Fibroblast of lung (primary cell): ENCODE data around the gene SMAD3. TPM values are rescaled to one million over a fixed set of nuclear protein-coding genes. Genes with fewer than 3 reads are reported as not detected.
"Not testable (repeated sequence)": the region's sequence is repeated elsewhere in the genome, so short reads cannot be mapped to it uniquely, and the experiment has no call there.

Source experiments
- DNase-seq, 2 donors: peaks; one replicate each; pipeline versions ENCODE4 v3.0.0 to v3.0.0-alpha.2; 2010; ENCODE audit warnings: low read depth in 2 of 2
- H2AFZ ChIP-seq: 2 replicates; pipeline ENCODE4 v1.5.1; 2012; ENCODE audit warnings: low read length, control low read depth, inconsistent platforms
- H3K27ac ChIP-seq: 2 replicates; pipeline ENCODE4 v1.5.1; 2011; ENCODE audit warnings: low read length, control low read depth; ENCODE audit not compliant: insufficient read depth
- H3K27me3 ChIP-seq: 2 replicates; pipeline ENCODE4 v1.5.1; 2011; ENCODE audit warnings: mild to moderate bottlenecking, low read length; ENCODE audit not compliant: control insufficient read depth, insufficient read depth
- H3K36me3 ChIP-seq: 2 replicates; pipeline ENCODE4 v1.5.1; 2011; ENCODE audit warnings: low read length; ENCODE audit not compliant: control insufficient read depth, insufficient read depth
- H3K4me1 ChIP-seq: 2 replicates; pipeline ENCODE4 v1.5.1; 2011; ENCODE audit warnings: low read length; ENCODE audit not compliant: control insufficient read depth, insufficient read depth; ENCODE audit errors: extremely low read depth
- H3K4me2 ChIP-seq: 2 replicates; pipeline ENCODE4 v1.5.1; 2011; ENCODE audit warnings: low read length, control low read depth; ENCODE audit not compliant: insufficient read depth; ENCODE audit errors: extremely low read depth
- H3K4me3 ChIP-seq, 4 experiments: fragments of 200-600 bp in 1 of 4; sonication (generic) in 1 of 4; replicated peaks in 1 of 4; 2 replicates each; pipeline ENCODE4 v1.5.1; 2011 to 2016; ENCODE audit warnings: low read length in 4 of 4, low read depth in 3 of 4, mild to moderate bottlenecking in 3 of 4, control low read depth in 2 of 4, inconsistent platforms in 1 of 4, mixed read lengths in 1 of 4; ENCODE audit not compliant: insufficient read depth in 1 of 4; ENCODE audit errors: control extremely low read depth in 1 of 4
- H3K79me2 ChIP-seq: 2 replicates; pipeline ENCODE4 v1.5.1; 2012; ENCODE audit warnings: mild to moderate bottlenecking, low read length, inconsistent platforms; ENCODE audit not compliant: control insufficient read depth, insufficient read depth
- H3K9ac ChIP-seq: 2 replicates; pipeline ENCODE4 v1.5.1; 2011; ENCODE audit warnings: mild to moderate bottlenecking, low read length, control low read depth; ENCODE audit not compliant: insufficient read depth
- H3K9me3 ChIP-seq: 2 replicates; pipeline ENCODE4 v1.5.1; 2012; ENCODE audit warnings: low read depth, low read length; ENCODE audit not compliant: control insufficient read depth, insufficient read depth
- H4K20me1 ChIP-seq: 2 replicates; pipeline ENCODE4 v1.5.1; 2011; ENCODE audit warnings: low read length; ENCODE audit not compliant: control insufficient read depth, insufficient read depth; ENCODE audit errors: extremely low read depth
- EZH2 ChIP-seq: IDR thresholded peaks from 2 replicates; pipeline ENCODE4 v1.5.1; 2012; ENCODE audit warnings: low read length, control low read depth, mild to moderate bottlenecking; ENCODE audit errors: missing control alignments
- polyA plus RNA-seq, 2 donors: library from polyadenylated mRNA; depleted of rRNA in 1 of 2; stranded (reverse) in 1 of 2; unstranded in 1 of 2; fragments of >200 nt; gene quantifications; 2 replicates each; pipeline ENCODE4 v1.2.1, GENCODE V29; 2011 to 2012; ENCODE audit warnings: missing spikeins in 1 of 2
- total RNA-seq: library from RNA; depleted of rRNA; stranded (reverse); fragments of >200 nt; gene quantifications from 2 replicates; pipeline ENCODE4 v1.2.1, GENCODE V29; 2014
- TF ChIP-seq, protein P1 (sequence below), 2 donors: IDR thresholded peaks in 1 of 2; conservative IDR thresholded peaks in 1 of 2; 1 replicate in 1 of 2; 2 replicates in 1 of 2; pipeline ENCODE4 v1.5.1; 2011 to 2012; ENCODE audit warnings: low read length in 2 of 2, control low read depth in 1 of 2, inconsistent platforms in 1 of 2, low read depth in 1 of 2, mild to moderate bottlenecking in 1 of 2

Gene SMAD3
- total and polyA plus RNA-seq, 2 donors (not counting 1 experiment from before 2014, with no cell fraction given): 69.9 to 173 TPM

DNA sequence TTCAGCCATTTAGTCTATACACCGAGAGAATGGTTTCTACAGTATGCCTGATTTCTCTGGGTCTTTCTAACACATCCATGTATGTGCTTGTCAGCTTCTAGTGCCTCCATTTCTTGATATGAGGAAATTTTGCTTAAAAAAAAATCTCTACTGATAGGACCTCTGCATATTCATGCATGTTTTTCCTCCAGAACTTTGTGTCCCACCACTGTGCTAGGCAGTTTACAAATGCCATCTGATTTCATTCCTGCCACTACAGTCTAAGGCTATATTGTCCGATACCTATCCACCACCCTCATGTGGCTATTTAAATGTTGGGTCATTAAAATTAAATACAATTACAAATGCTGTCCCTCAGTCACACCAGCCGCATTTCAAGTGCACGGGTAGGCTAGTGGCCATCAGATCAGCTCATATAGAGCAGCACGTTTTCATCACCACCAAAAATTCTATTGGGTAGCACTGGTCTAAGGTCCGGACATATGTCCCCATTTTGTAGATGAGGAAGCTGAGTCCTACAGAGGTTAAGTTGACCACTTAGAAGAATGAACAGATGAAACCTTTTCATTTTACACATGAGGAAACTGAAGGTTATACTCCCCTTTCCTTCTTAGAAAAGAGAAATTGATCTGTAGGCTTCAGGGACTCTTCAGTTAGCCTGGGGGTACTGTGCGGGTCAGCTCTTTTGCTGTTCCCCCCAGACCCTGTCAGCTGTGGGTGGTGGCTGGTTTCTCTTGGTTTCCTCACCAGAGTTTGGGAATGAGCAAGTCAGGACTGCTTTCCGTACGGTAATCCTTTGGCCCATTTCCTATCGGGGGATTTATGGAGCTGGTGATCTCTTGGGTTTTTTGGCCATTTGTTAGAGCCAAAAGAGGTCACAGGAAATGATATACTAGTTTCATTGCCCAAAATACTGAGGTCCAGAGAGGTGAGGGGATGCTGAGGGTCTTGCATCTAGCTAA lies 56.5 kb downstream of the SMAD3 start:
- H3K27me3 ChIP-seq: no peaks in the 10 kb centered on the region
- no peaks in the 10 kb centered on the region for H4K20me1 ChIP-seq
- peak overlapping the region; percentile 63 for H3K9ac ChIP-seq
- peaks cover 86% of the 10 kb centered on the region for H3K79me2 ChIP-seq
- H3K4me1 ChIP-seq: peaks cover 69% of the 10 kb centered on the region
- peaks cover 13% of the 10 kb centered on the region for H3K36me3 ChIP-seq
- no peak overlapping the region for H2AFZ ChIP-seq
- TF ChIP-seq, protein P1, sequence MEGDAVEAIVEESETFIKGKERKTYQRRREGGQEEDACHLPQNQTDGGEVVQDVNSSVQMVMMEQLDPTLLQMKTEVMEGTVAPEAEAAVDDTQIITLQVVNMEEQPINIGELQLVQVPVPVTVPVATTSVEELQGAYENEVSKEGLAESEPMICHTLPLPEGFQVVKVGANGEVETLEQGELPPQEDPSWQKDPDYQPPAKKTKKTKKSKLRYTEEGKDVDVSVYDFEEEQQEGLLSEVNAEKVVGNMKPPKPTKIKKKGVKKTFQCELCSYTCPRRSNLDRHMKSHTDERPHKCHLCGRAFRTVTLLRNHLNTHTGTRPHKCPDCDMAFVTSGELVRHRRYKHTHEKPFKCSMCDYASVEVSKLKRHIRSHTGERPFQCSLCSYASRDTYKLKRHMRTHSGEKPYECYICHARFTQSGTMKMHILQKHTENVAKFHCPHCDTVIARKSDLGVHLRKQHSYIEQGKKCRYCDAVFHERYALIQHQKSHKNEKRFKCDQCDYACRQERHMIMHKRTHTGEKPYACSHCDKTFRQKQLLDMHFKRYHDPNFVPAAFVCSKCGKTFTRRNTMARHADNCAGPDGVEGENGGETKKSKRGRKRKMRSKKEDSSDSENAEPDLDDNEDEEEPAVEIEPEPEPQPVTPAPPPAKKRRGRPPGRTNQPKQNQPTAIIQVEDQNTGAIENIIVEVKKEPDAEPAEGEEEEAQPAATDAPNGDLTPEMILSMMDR (conservative IDR thresholded peaks at IDR 0.05 in 1 of 2, IDR thresholded peaks at IDR 0.05 in 1 of 2; ENCODE audit: low read depth in 1 of 2, low read length in 2 of 2): no peak
- TF ChIP-seq EZH2: no peak
- no peak overlapping the region for H3K4me2 ChIP-seq
- no peak for DNase-seq
- no peaks in the 10 kb centered on the region for H3K9me3 ChIP-seq
- H3K4me3 ChIP-seq: no peak overlapping the region
- peak overlapping the region; percentile 97 for H3K27ac ChIP-seq

GRCh38 chr15:67122816-67123215 lies 57.4 kb downstream of the SMAD3 start:
- not testable (repeated sequence) for H3K4me3 ChIP-seq, H3K9me3 ChIP-seq, DNase-seq, H4K20me1 ChIP-seq, H3K27me3 ChIP-seq, H2AFZ ChIP-seq, H3K4me2 ChIP-seq, H3K9ac ChIP-seq
- peaks cover 14% of the 10 kb centered on the region for H3K36me3 ChIP-seq
- H3K4me1 ChIP-seq: peaks cover 71% of the 10 kb centered on the region
- H3K27ac ChIP-seq: peak overlapping the region; percentile 97
- peaks cover 85% of the 10 kb centered on the region for H3K79me2 ChIP-seq

DNA sequence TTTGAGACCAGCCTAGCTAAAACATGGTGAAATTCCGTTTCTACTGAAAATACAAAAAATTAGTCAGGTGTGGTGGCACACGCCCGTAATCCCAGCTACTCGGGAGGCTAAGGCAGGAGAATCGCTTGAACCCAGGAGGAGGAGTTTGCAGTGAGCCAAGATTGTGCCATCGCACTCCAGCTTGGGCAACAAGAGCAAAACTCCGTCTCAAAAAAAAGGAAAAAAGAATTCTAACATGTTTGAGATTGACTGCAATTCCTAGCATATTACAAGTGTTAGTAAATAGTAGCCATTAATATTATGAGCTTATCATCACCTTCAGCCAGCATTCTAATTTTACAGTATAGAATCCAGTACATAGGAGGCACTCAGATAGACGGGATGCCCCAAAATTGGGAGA lies 57.9 kb downstream of the SMAD3 start:
- not testable (repeated sequence) for H3K9ac ChIP-seq, H3K9me3 ChIP-seq, H3K27me3 ChIP-seq, DNase-seq, H4K20me1 ChIP-seq, H3K4me2 ChIP-seq, H3K4me3 ChIP-seq, H2AFZ ChIP-seq
- peaks cover 14% of the 10 kb centered on the region for H3K36me3 ChIP-seq
- H3K27ac ChIP-seq: peak overlapping the region; percentile 97
- H3K4me1 ChIP-seq: peaks cover 68% of the 10 kb centered on the region
- H3K79me2 ChIP-seq: peaks cover 83% of the 10 kb centered on the region

DNA sequence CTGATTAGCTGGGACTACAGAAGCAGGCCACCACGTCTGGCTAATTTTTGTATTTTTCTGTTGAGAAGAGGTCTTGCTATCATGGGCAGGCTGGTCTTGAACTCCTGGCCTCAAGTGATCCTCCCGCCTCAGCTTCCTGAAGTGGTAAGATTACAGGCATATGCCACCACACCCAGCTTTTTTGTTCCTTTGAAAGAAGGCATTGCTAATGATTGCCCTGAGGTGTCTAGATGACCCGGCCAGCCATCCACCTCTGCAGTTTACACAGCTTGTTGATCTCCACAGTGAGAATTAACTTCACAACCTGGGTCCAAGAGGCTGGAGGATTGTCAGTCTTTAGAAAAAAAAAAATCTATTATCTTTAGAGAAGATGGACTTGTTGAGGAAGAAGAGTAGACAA lies 58.7 kb downstream of the SMAD3 start:
- no peak overlapping the region for H3K4me3 ChIP-seq
- TF ChIP-seq, protein P1 (conservative IDR thresholded peaks at IDR 0.05 in 1 of 2, IDR thresholded peaks at IDR 0.05 in 1 of 2; ENCODE audit: low read depth in 1 of 2, low read length in 2 of 2): no peak
- H3K9me3 ChIP-seq: no peaks in the 10 kb centered on the region
- peaks cover 83% of the 10 kb centered on the region for H3K79me2 ChIP-seq
- H3K9ac ChIP-seq: no peak overlapping the region
- DNase-seq: no peak
- H3K4me2 ChIP-seq: no peak overlapping the region
- no peak overlapping the region for H2AFZ ChIP-seq
- peaks cover 68% of the 10 kb centered on the region for H3K4me1 ChIP-seq
- peaks cover 12% of the 10 kb centered on the region for H3K36me3 ChIP-seq
- peak overlapping the region; percentile 97 for H3K27ac ChIP-seq
- no peaks in the 10 kb centered on the region for H3K27me3 ChIP-seq
- H4K20me1 ChIP-seq: no peaks in the 10 kb centered on the region
